ENCODE data around the gene RPS21.

GRCh38 chr20:62387219-62387913 is 463 bp downstream of the RPS21 start:
- TF ChIP-seq POLR2AphosphoS5 (IDR thresholded peaks at IDR 0.05) (no peak), CTCF (IDR thresholded peaks at IDR 0.05) (no peak), POLR2A (IDR thresholded peaks at IDR 0.05) (no peak), EP300 (IDR thresholded peaks at IDR 0.05) (no peak)
